HT-29 (cell line): ENCODE results near the gene IP6K2. TPM values are rescaled to one million over a fixed set of nuclear protein-coding genes. Genes with fewer than 3 reads are reported as not detected.
A peak's percentile ranks its signal among the peaks of the same experiment; 100 is the strongest.
"Not testable (repeated sequence)": the region's sequence is repeated elsewhere in the genome, so short reads cannot be mapped to it uniquely, and the experiment has no call there.

Source experiments
- DNase-seq: peaks from one replicate; pipeline ENCODE4 v3.0.0-alpha.2; 2015; ENCODE audit warnings: low spot score
- total RNA-seq: library from RNA; depleted of rRNA; stranded (reverse); fragments of >200 nt; shearing (Covaris generic); gene quantifications from 2 replicates; pipeline ENCODE4 v1.2.3, GENCODE V29; 2014

IP6K2 gene
- total RNA-seq, 1 experiment from 2014 or later, result 46.8 TPM

- DNase-seq, result not testable (repeated sequence)
Observed at GRCh38 chr3:48733752-48734518, 16.9 kb upstream of the IP6K2 start.

GRCh38 chr3:48727511-48727910, 10.5 kb upstream of the IP6K2 start:
- DNase-seq, result no peak

GRCh38 chr3:48725185-48725855, 8.3 kb upstream of the IP6K2 start:
- DNase-seq, result not testable (repeated sequence)

GRCh38 chr3:48723725-48724124, 6.7 kb upstream of the IP6K2 start:
- DNase-seq, result no peak

- not testable (repeated sequence) for DNase-seq
Observed at GRCh38 chr3:48723293-48723692, 6.3 kb upstream of the IP6K2 start.

- DNase-seq, result peak; percentile 25
Observed at GRCh38 chr3:48716508-48716981, 476 bp downstream of the IP6K2 start.

GRCh38 chr3:48715174-48715800, 1.7 kb downstream of the IP6K2 start:
- no peak for DNase-seq

GRCh38 chr3:48711727-48712126, 5.3 kb downstream of the IP6K2 start:
- no peak for DNase-seq

DNA sequence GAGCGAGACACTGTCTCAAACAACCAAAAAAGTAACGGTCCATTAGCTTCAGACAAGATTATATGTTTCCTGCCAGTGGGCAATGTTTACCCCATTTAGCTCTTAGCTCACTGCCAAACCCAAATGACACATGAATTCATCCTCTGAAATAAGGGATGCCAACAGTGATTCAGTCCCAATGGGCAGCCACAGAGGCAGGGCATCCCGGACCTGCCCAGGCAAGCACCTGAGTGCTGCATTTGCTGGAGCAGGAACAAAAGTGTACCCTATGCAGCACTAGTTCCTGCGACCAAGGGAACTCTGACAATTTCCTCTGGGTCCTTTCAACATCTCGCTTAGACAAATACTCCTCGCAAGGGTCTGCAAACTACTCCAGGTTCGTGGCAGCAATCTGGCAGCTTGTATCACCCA, 8.0 kb downstream of the IP6K2 start:
- no peak for DNase-seq

GRCh38 chr3:48708481-48708889, 8.5 kb downstream of the IP6K2 start:
- no peak for DNase-seq

DNA sequence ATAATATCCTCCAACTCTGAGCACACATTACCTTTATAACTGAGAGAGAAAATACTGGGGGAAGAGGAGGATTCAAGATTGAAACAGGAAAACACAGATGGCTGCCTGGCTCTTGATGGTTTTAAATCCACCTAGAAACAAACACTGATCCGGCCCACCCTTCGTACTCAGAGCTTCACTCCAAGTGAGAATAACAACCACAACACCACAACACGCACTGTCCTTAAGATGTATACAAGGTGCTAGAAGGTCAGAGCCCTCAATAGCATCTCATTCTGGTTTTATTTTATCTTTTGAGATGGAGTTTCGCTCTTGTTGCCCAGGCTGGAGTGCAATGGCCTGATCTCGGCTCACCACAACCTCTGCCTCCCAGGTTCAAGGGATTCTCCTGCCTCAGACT, 9.9 kb downstream of the IP6K2 start:
- DNase-seq, result no peak

DNA sequence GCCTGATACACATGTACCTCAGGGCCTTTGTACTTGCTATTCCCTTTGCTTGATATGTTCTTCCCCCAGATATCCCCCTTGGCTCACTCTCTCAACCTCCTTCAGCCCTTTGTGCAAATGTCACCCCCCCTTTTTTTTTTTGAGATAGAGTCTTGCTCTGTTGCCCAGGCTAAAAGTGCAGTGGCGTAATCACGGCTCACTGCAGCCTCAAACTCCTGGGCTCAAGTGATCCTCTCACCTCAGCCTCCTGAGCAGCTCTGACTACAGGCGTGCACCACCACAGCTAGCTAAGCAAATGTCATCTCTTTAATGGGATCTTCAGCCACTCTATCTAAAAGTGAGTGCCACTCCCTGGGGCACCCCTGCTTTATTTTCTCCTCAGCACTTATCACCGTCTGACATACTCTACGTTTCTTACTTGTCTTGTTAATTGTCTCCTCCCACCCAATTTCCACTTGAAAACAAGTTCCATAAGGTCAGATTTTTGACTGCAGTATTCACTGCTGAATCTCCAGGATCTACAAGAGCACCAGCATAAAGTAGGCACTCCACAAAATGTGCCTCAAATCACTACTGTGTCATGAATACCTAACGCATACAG, 14.6 kb downstream of the IP6K2 start:
- no peak for DNase-seq

GRCh38 chr3:48700731-48701405, 16.2 kb downstream of the IP6K2 start:
- no peak for DNase-seq

GRCh38 chr3:48698891-48699290, 18.1 kb downstream of the IP6K2 start:
- no peak for DNase-seq

DNA sequence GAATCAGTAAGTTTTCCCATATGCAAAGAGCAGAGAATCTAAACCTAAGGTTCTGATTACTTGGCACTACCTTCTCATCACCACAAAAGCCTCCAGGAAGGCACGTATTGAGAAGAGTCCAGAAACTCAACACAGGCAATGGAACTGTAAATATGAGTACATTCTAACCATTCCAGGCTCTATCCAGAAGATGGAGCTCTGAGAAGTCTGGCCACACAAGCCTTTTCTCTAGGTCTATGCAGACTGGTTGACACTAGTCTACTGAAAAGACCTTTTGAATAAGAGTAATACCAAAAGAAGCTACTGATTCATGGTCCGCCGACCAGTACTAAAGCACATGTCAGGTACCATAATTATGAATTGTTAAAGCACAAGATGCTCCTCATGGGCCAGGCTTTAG, 19.1 kb downstream of the IP6K2 start:
- DNase-seq, result no peak

GRCh38 chr3:48696601-48697000, 20.4 kb downstream of the IP6K2 start:
- no peak for DNase-seq

- DNase-seq, result no peak
Observed at GRCh38 chr3:48696156-48696555, 20.9 kb downstream of the IP6K2 start.

GRCh38 chr3:48695393-48695753, 21.6 kb downstream of the IP6K2 start:
- DNase-seq, result no peak

DNA sequence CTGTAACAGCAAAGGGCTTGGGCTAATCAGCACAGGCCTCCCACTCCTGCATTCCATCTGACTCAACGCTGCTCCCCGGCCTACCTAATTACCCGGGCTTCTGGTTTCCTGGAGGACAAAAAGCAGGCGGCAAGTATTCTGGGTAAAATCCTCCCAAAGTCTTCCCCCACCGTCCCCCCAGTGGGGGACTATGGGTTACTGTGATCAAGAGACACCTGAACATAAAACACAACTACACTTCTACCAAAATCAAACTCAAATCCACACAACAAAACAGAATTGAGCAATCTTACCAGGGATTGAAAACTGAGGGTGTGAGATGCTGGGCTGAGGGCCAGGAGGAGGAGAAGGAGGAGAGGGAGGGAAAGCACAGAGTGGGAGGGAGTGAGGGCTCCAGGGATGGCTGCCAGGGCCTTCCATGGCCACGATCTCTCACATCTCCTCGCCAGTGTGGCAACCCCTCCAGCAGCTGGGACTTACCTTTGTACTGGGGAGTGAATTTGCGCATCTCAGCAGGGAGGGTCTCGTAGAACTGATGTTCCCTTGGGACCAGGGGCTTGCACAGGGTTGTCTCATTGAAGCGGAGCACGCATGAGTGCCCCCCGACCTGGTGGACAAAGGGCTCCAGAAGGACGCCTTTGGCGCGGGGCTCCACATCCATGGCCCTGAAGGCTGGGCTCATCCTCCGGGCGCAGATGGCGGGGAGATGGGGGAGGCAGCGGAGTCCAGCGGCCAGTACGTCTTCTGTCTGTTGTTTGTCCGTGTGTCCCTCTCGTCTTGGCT, 22.2 kb downstream of the IP6K2 start:
- no peak for DNase-seq

GRCh38 chr3:48693826-48694225, 23.2 kb downstream of the IP6K2 start:
- DNase-seq, result no peak

DNA sequence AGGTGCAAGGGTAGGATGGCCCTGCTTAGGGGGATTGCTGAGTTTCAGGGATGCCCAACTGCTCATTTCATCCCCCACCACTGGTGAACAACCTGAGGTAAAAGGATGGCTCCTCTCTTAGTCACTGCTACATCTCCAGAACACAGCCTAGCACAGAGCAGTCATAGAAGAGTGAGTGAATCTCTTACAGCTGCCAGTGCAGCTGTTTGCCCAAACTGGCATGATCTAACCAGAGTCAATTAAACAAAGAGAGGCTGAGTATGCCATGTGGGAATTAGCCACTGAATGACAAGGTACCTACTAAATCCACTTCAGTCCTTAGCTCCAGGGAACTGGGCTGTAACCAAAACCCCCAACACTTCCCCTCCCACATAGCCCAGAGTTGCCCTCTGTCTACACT, 24.5 kb downstream of the IP6K2 start:
- DNase-seq, result no peak
